HEK293 (cell line): ENCODE measurements around the gene C3.
"Not testable (repeated sequence)": the region's sequence is repeated elsewhere in the genome, so short reads cannot be mapped to it uniquely, and the experiment has no call there.

Source experiments
- CTCF ChIA-PET: fragments of 350-600 bp; formaldehyde crosslinking; extraction: SDS; loops from one replicate; lab custom pipeline; 2021; ENCODE audit warnings: antibody characterized with exemption; lab: Yijun Ruan, JAX
- POLR2A ChIA-PET: fragments of 300-600 bp; formaldehyde crosslinking; extraction: SDS; loops from one replicate; lab custom pipeline; 2020; ENCODE audit warnings: antibody characterized with exemption, inconsistent platforms; lab: Yijun Ruan, JAX
- H3K27ac ChIP-seq: fragments of 200-500 bp; sonication (Bioruptor generic); 2 replicates; pipeline ENCODE4 v1.5.1; 2014; ENCODE audit warnings: low read depth, low read length, control low read depth, inconsistent platforms; ENCODE audit errors: extremely low read depth
- H3K36me3 ChIP-seq, 2 experiments: fragments of 200-500 bp in 1 of 2; sonication (Bioruptor generic) in 1 of 2; 1 replicate in 1 of 2; 2 replicates in 1 of 2; pipeline ENCODE4 v1.5.1; 2014 to 2017; ENCODE audit warnings: inconsistent platforms in 2 of 2, low read length in 2 of 2; ENCODE audit not compliant: control insufficient read depth in 2 of 2, insufficient read depth in 1 of 2
- H3K4me1 ChIP-seq: fragments of 200-500 bp; sonication (Bioruptor generic); 2 replicates; pipeline ENCODE4 v1.5.1; 2014; ENCODE audit warnings: mild to moderate bottlenecking, low read length, inconsistent platforms; ENCODE audit not compliant: control insufficient read depth, insufficient read depth
- H3K4me3 ChIP-seq: 2 replicates; pipeline ENCODE4 v1.5.1; 2011; ENCODE audit warnings: low read depth, mild to moderate bottlenecking, control low read depth, low read length, moderate library complexity
- H3K9me3 ChIP-seq: fragments of 200-500 bp; sonication (Bioruptor generic); 2 replicates; pipeline ENCODE4 v1.5.1; 2014; ENCODE audit warnings: low read depth, low read length, inconsistent platforms; ENCODE audit not compliant: control insufficient read depth, insufficient read depth
- GLIS1 ChIP-seq: fragments of 450-650 bp; formaldehyde crosslinking; IDR thresholded peaks from 2 replicates; pipeline ENCODE4 v1.5.1; 2016; ENCODE audit warnings: missing biosample characterization, missing genetic modification characterization
- HIC1 ChIP-seq: fragments of 450-650 bp; formaldehyde crosslinking; IDR thresholded peaks from 2 replicates; pipeline ENCODE4 v1.5.1; 2016; ENCODE audit warnings: missing biosample characterization, missing genetic modification characterization
- HOXD13 ChIP-seq: sonication (generic); formaldehyde crosslinking; IDR thresholded peaks from 2 replicates; pipeline ENCODE4 v1.8.0; 2022; ENCODE audit warnings: missing genetic modification reagents, borderline replicate concordance
- SP3 ChIP-seq: fragments of 450-650 bp; formaldehyde crosslinking; IDR thresholded peaks from 2 replicates; pipeline ENCODE4 v1.5.1; 2016; ENCODE audit warnings: missing biosample characterization, missing genetic modification characterization
- ZBTB17 ChIP-seq: fragments of 450-650 bp; formaldehyde crosslinking; IDR thresholded peaks from 2 replicates; pipeline ENCODE4 v1.5.1; 2016; ENCODE audit warnings: missing biosample characterization, missing genetic modification characterization
- ZBTB21 ChIP-seq: fragments of 450-650 bp; formaldehyde crosslinking; IDR thresholded peaks from 2 replicates; pipeline ENCODE4 v1.5.1; 2017; ENCODE audit warnings: missing biosample characterization, missing genetic modification characterization
- ZNF214 ChIP-seq: fragments of 450-650 bp; formaldehyde crosslinking; IDR thresholded peaks from 2 replicates; pipeline ENCODE4 v1.5.1; 2017; ENCODE audit warnings: missing biosample characterization, mild to moderate bottlenecking, missing genetic modification characterization, borderline replicate concordance
- ZNF362 ChIP-seq: fragments of 450-650 bp; formaldehyde crosslinking; IDR thresholded peaks from 2 replicates; pipeline ENCODE4 v1.5.1; 2016; ENCODE audit warnings: missing biosample characterization, missing genetic modification characterization
- ZNF366 ChIP-seq: fragments of 450-650 bp; formaldehyde crosslinking; conservative IDR thresholded peaks from 2 replicates; pipeline ENCODE4 v1.5.1; 2016; ENCODE audit warnings: missing biosample characterization, missing genetic modification characterization
- ZNF629 ChIP-seq: fragments of 450-650 bp; formaldehyde crosslinking; IDR thresholded peaks from 2 replicates; pipeline ENCODE4 v1.5.1; 2017; ENCODE audit warnings: missing biosample characterization, missing genetic modification characterization
- ZNF654 ChIP-seq: fragments of 450-650 bp; formaldehyde crosslinking; IDR thresholded peaks from 2 replicates; pipeline ENCODE4 v1.5.1; 2016; ENCODE audit warnings: low read depth, missing biosample characterization, missing genetic modification characterization
- TF ChIP-seq, protein P1 (sequence below): fragments of 450-650 bp; IDR thresholded peaks from 2 replicates; pipeline ENCODE4 v1.5.1; 2018; ENCODE audit warnings: missing biosample characterization, missing genetic modification characterization
- TF ChIP-seq, protein P2 (sequence below): fragments of 450-650 bp; formaldehyde crosslinking; IDR thresholded peaks from 2 replicates; pipeline ENCODE4 v1.5.1; 2016; ENCODE audit warnings: missing biosample characterization, missing genetic modification characterization

The C3 gene

GRCh38 chr19:6644796-6645195 is 75.7 kb downstream of the C3 start:
- H3K36me3 ChIP-seq = no peaks in the 10 kb centered on the region
- TF ChIP-seq, protein P1, sequence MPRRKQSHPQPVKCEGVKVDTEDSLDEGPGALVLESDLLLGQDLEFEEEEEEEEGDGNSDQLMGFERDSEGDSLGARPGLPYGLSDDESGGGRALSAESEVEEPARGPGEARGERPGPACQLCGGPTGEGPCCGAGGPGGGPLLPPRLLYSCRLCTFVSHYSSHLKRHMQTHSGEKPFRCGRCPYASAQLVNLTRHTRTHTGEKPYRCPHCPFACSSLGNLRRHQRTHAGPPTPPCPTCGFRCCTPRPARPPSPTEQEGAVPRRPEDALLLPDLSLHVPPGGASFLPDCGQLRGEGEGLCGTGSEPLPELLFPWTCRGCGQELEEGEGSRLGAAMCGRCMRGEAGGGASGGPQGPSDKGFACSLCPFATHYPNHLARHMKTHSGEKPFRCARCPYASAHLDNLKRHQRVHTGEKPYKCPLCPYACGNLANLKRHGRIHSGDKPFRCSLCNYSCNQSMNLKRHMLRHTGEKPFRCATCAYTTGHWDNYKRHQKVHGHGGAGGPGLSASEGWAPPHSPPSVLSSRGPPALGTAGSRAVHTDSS (tag by site-specific recombination) = no peak
- TF ChIP-seq ZBTB17 (tag by site-specific recombination) (no peak), SP3 (tag by site-specific recombination) (no peak), ZNF214 (tag by site-specific recombination) (no peak), ZNF654 (no peak)
- TF ChIP-seq, protein P2, sequence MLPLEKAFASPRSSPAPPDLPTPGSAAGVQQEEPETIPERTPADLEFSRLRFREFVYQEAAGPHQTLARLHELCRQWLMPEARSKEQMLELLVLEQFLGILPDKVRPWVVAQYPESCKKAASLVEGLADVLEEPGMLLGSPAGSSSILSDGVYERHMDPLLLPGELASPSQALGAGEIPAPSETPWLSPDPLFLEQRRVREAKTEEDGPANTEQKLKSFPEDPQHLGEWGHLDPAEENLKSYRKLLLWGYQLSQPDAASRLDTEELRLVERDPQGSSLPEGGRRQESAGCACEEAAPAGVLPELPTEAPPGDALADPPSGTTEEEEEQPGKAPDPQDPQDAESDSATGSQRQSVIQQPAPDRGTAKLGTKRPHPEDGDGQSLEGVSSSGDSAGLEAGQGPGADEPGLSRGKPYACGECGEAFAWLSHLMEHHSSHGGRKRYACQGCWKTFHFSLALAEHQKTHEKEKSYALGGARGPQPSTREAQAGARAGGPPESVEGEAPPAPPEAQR (tag by site-specific recombination) = no peak
- ChIA-PET POLR2A (no interaction called here), CTCF (interaction anchor here (1.0 kb wide), 1 partner anchor 13 kb away, joined by 4 read pairs; no protein-coding TSS in a partner anchor)
- no peak overlapping the region for H3K4me3 ChIP-seq
- H3K27ac ChIP-seq = no peak overlapping the region
- H3K4me1 ChIP-seq = no peaks in the 10 kb centered on the region
- H3K9me3 ChIP-seq = no peaks in the 10 kb centered on the region

GRCh38 chr19:6640333-6640732 is 80.1 kb downstream of the C3 start:
- POLR2A ChIA-PET, CTCF ChIA-PET, H3K27ac ChIP-seq, H3K9me3 ChIP-seq, H3K4me3 ChIP-seq, H3K4me1 ChIP-seq, H3K36me3 ChIP-seq: not testable (repeated sequence)

- no peaks in the 10 kb centered on the region for H3K9me3 ChIP-seq
- ChIA-PET POLR2A (no interaction called here), CTCF (interaction anchor here (1.6 kb wide), 1 partner anchor 222 kb away, joined by 6 read pairs; no protein-coding TSS in a partner anchor)
- TF ChIP-seq ZNF366 (peak; percentile 74), SP3 (tag by site-specific recombination) (peak; percentile 19; the same call in 1 of the 2 replicates), HIC1 (peak; percentile 46; the same call in 1 of the 2 replicates), ZNF362 (tag by site-specific recombination) (no peak), ZNF629 (tag by site-specific recombination) (peak; percentile 49), GLIS1 (tag by site-specific recombination) (peak; percentile 45), HOXD13 (no peak), ZBTB21 (tag by site-specific recombination) (peak; percentile 35; the same call in 1 of the 2 replicates)
- no peaks in the 10 kb centered on the region for H3K4me1 ChIP-seq
- H3K36me3 ChIP-seq = no peaks in the 10 kb centered on the region
- H3K4me3 ChIP-seq = no peak overlapping the region
- no peak overlapping the region for H3K27ac ChIP-seq
Observed at GRCh38 chr19:6639439-6639838, 81.0 kb downstream of the C3 start.

DNA sequence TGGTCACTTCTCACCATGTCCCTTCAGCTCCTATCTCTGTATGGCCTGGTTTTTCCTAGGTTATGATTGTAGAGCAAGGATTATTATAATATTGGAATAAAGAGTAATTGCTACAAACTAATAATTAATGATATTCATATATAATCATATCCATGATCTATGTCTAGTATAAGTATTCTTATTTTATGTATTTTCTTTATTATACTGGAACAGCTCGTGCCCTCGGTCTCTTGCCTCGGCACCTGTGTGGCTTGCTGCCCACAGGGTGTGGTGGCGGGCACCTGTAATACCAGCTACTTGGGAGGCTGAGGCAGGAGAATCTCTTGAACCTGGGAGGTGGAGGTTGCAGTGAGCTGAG is 87.0 kb downstream of the C3 start:
- CTCF ChIA-PET = interaction anchor here (0.6 to 3.2 kb wide), 20 partner anchors 10 to 1890 kb away, joined by 3 to 10 read pairs (median 4); no protein-coding TSS in a partner anchor

More for the DNA sequence above, 87.0 kb downstream of the C3 start:
- H3K4me3 ChIP-seq, H3K4me1 ChIP-seq, H3K36me3 ChIP-seq, H3K9me3 ChIP-seq, H3K27ac ChIP-seq, POLR2A ChIA-PET: not testable (repeated sequence)
